GM12801 (cell line): ENCODE data around the gene TLR5.

Source experiments
- CTCF ChIP-seq: IDR thresholded peaks from one replicate; pipeline ENCODE4 v1.5.1; 2011; ENCODE audit warnings: control low read depth; ENCODE audit not compliant: insufficient read length; ENCODE audit errors: extremely low read depth

The TLR5 gene

GRCh38 chr1:223137455-223138085, 5.5 kb downstream of the TLR5 start:
- TF ChIP-seq CTCF = no peak

GRCh38 chr1:223136086-223136485, 7.0 kb downstream of the TLR5 start:
- TF ChIP-seq CTCF = no peak

GRCh38 chr1:223135176-223135942, 7.7 kb downstream of the TLR5 start:
- TF ChIP-seq CTCF = no peak

GRCh38 chr1:223133824-223134435, 9.1 kb downstream of the TLR5 start:
- no peak for TF ChIP-seq CTCF

GRCh38 chr1:223133306-223133823, 9.7 kb downstream of the TLR5 start:
- TF ChIP-seq CTCF = no peak

GRCh38 chr1:223129229-223129901, 13.7 kb downstream of the TLR5 start:
- TF ChIP-seq CTCF = no peak

- TF ChIP-seq CTCF = no peak
These were observed 16.3 kb downstream of the TLR5 start for GRCh38 chr1:223126741-223127140.
